HCT116 (cell line): ENCODE data around the gene OSBPL10.
"Not testable (repeated sequence)": the region's sequence is repeated elsewhere in the genome, so short reads cannot be mapped to it uniquely, and the experiment has no call there.

Experiments used
- ATF3 ChIP-seq: IDR thresholded peaks from 2 replicates; pipeline ENCODE4 v1.6.1; 2012
- EZH2 ChIP-seq: fragments of 200-600 bp; sonication (generic); IDR thresholded peaks from 2 replicates; pipeline ENCODE4 v1.6.1; 2017; ENCODE audit warnings: antibody characterized with exemption, mixed run types
- EZH2phosphoT487 ChIP-seq: fragments of 200-600 bp; IDR thresholded peaks from 2 replicates; pipeline ENCODE4 v1.6.1; 2018; ENCODE audit warnings: antibody characterized with exemption, borderline replicate concordance
- POLR2AphosphoS5 ChIP-seq: IDR thresholded peaks from 2 replicates; pipeline ENCODE4 v1.6.1; 2011; ENCODE audit warnings: mild to moderate bottlenecking, low read depth, low read length, moderate library complexity
- RAD21 ChIP-seq: IDR thresholded peaks from 2 replicates; pipeline ENCODE4 v1.6.1; 2012; ENCODE audit warnings: low read depth, mild to moderate bottlenecking

- TF ChIP-seq POLR2AphosphoS5, ATF3, RAD21, EZH2phosphoT487, EZH2: not testable (repeated sequence)
Measured at GRCh38 chr3:31870111-31870510, 111.0 kb downstream of the OSBPL10 start.
